GM23248 (cell line): ENCODE data around the gene FZD10. TPM values are rescaled to one million over a fixed set of nuclear protein-coding genes. Genes with fewer than 3 reads are reported as not detected.

ENCODE experiments used
- DNase-seq: peaks from one replicate; pipeline ENCODE4 v3.0.0-alpha.2; 2015
- H2AFZ ChIP-seq: fragments of 200-600 bp; sonication (generic); 2 replicates; pipeline ENCODE4 v1.6.1; 2016; ENCODE audit warnings: antibody characterized with exemption
- H3F3A ChIP-seq: fragments of 200-600 bp; sonication (generic); 2 replicates; pipeline ENCODE4 v1.6.1; 2016; ENCODE audit warnings: mild to moderate bottlenecking, antibody characterized with exemption, mixed run types; ENCODE audit not compliant: insufficient read depth
- H3K27ac ChIP-seq: fragments of 200-600 bp; sonication (generic); 2 replicates; pipeline ENCODE4 v1.5.1; 2016; ENCODE audit warnings: mild to moderate bottlenecking
- H3K27me3 ChIP-seq: fragments of 200-600 bp; sonication (generic); replicated peaks from 2 replicates; pipeline ENCODE4 v1.6.1; 2016; ENCODE audit warnings: mild to moderate bottlenecking; ENCODE audit not compliant: insufficient read depth
- H3K36me3 ChIP-seq: fragments of 200-600 bp; sonication (generic); 2 replicates; pipeline ENCODE4 v1.6.1; 2016; ENCODE audit warnings: low read depth, mild to moderate bottlenecking
- H3K4me1 ChIP-seq: fragments of 200-600 bp; sonication (generic); 2 replicates; pipeline ENCODE4 v1.6.1; 2016; ENCODE audit warnings: mild to moderate bottlenecking; ENCODE audit not compliant: insufficient read depth
- H3K4me2 ChIP-seq: fragments of 200-600 bp; sonication (generic); one replicate; pipeline ENCODE4 v1.6.1; 2016; ENCODE audit warnings: mild to moderate bottlenecking; ENCODE audit not compliant: unreplicated experiment
- H3K4me3 ChIP-seq: fragments of 200-600 bp; sonication (generic); 2 replicates; pipeline ENCODE4 v1.5.1; 2016; ENCODE audit warnings: mild to moderate bottlenecking
- H3K79me2 ChIP-seq: fragments of 200-600 bp; sonication (generic); 2 replicates; pipeline ENCODE4 v1.6.1; 2016; ENCODE audit warnings: mild to moderate bottlenecking; ENCODE audit not compliant: insufficient read depth
- H3K9ac ChIP-seq: fragments of 200-600 bp; sonication (generic); 2 replicates; pipeline ENCODE4 v1.6.1; 2016; ENCODE audit warnings: mild to moderate bottlenecking
- H3K9me2 ChIP-seq: fragments of 200-600 bp; sonication (generic); 2 replicates; pipeline ENCODE4 v1.6.1; 2016; ENCODE audit warnings: mixed run types, mild to moderate bottlenecking, moderate library complexity; ENCODE audit not compliant: insufficient read depth
- H3K9me3 ChIP-seq: fragments of 200-600 bp; sonication (generic); one replicate; pipeline ENCODE4 v1.6.1; 2017; ENCODE audit warnings: low read depth
- H4K20me1 ChIP-seq: fragments of 200-600 bp; sonication (generic); 2 replicates; pipeline ENCODE4 v1.6.0; 2016; ENCODE audit not compliant: insufficient read depth
- EZH2 ChIP-seq: fragments of 200-600 bp; sonication (generic); IDR thresholded peaks from 2 replicates; pipeline ENCODE4 v1.6.1; 2018; ENCODE audit warnings: antibody characterized with exemption, mild to moderate bottlenecking; ENCODE audit not compliant: insufficient read depth, poor library complexity, severe bottlenecking
- EZH2phosphoT487 ChIP-seq: fragments of 200-600 bp; sonication (generic); IDR thresholded peaks from 2 replicates; pipeline ENCODE4 v1.6.1; 2018; ENCODE audit warnings: antibody characterized with exemption, moderate library complexity, mild to moderate bottlenecking, low read depth; ENCODE audit not compliant: insufficient read depth
- WGBS, 2 experiments: methylation state at CpG; one replicate each; pipeline ENCODE4 v1.1.6; 2015 to 2017; ENCODE audit warnings: low lambda C conversion rate in 2 of 2, low coverage in 1 of 2; ENCODE audit errors: missing lambda C conversion rate in 2 of 2; 5-methylcytosine and 5-hydroxymethylcytosine counted together
- in situ Hi-C: fragments of 300-500 bp; cut with MboI; formaldehyde crosslinking; loops from 2 replicates; pipeline ENCODE4 v1.15.0; 2020
- polyA plus RNA-seq: library from polyadenylated mRNA; unstranded; fragments of >200 nt; fragmentation: Nextera tagmentation; extraction: Ambion mirVana; gene quantifications from 2 replicates; pipeline ENCODE4 v1.2.1, GENCODE V29; 2016
- total RNA-seq: library from RNA; depleted of rRNA; stranded (reverse); fragments of >200 nt; shearing (Covaris generic); gene quantifications from 2 replicates; pipeline ENCODE4 v1.2.3, GENCODE V29; 2014

Gene FZD10
- total and polyA plus RNA-seq, 2 experiments from 2014 or later: not detected

GRCh38 chr12:130117233-130117632 is 45.0 kb upstream of the FZD10 start:
- no peaks in the 10 kb centered on the region for H3F3A ChIP-seq
- no peak overlapping the region for H3K27ac ChIP-seq
- no peaks in the 10 kb centered on the region for H4K20me1 ChIP-seq
- WGBS, 2 experiments: 41 to 45% methylated on average over 7 of the region's 7 CpGs
- no peaks in the 10 kb centered on the region for H3K4me1 ChIP-seq
- no peak overlapping the region for H3K9ac ChIP-seq
- no peak for DNase-seq
- in situ Hi-C loops: no loop called here
- H3K36me3 ChIP-seq: no peaks in the 10 kb centered on the region
- no peaks in the 10 kb centered on the region for H3K79me2 ChIP-seq
- no peak overlapping the region for H2AFZ ChIP-seq
- no peak overlapping the region for H3K4me3 ChIP-seq
- H3K9me2 ChIP-seq: no peaks in the 10 kb centered on the region
- no peaks in the 10 kb centered on the region for H3K27me3 ChIP-seq
- H3K9me3 ChIP-seq: no peaks in the 10 kb centered on the region
- H3K4me2 ChIP-seq: no peak overlapping the region
- TF ChIP-seq EZH2: no peak
- no peak for TF ChIP-seq EZH2phosphoT487

GRCh38 chr12:130117701-130118100 is 44.6 kb upstream of the FZD10 start:
- Histone ChIP-seq H3K9me3 (no peaks in the 10 kb centered on the region), H3K4me3 (no peak overlapping the region), H3K36me3 (no peaks in the 10 kb centered on the region), H4K20me1 (no peaks in the 10 kb centered on the region), H3K79me2 (no peaks in the 10 kb centered on the region), H3K27ac (no peak overlapping the region), H3K9me2 (no peaks in the 10 kb centered on the region), H3K4me2 (no peak overlapping the region), H3K27me3 (no peaks in the 10 kb centered on the region), H3K9ac (no peak overlapping the region), H3F3A (no peaks in the 10 kb centered on the region), H3K4me1 (no peaks in the 10 kb centered on the region), H2AFZ (no peak overlapping the region)
- in situ Hi-C loops: no loop called here
- no peak for DNase-seq
- TF ChIP-seq EZH2phosphoT487 (no peak), EZH2 (no peak)
- WGBS, 2 experiments: 47 to 56% methylated on average over 5 of the region's 5 CpGs

DNA sequence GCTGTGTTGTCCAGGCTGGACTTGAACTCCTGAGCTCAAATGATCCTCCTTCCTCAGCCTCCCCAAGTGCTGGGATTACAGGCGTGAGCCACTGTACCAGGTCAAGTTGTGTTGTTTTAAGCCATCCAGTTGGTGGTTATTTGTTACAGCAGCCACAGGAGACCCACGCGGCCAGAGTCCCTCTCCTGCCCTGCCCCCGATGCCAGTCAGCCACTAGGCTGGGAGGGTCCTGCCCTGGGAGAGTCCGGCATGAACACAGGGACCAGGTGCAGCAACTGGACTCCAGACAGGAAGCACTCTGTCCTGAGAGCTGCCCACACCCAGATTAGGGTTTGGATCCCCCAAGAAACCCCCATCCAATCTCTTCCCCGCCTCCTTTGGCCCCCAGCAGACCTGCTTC is 44.1 kb upstream of the FZD10 start:
- no peak for DNase-seq
- Histone ChIP-seq H3K9me2 (no peaks in the 10 kb centered on the region), H3K36me3 (no peaks in the 10 kb centered on the region), H3K79me2 (no peaks in the 10 kb centered on the region), H3K27me3 (no peaks in the 10 kb centered on the region), H3K4me3 (no peak overlapping the region), H3K9me3 (no peaks in the 10 kb centered on the region), H3K9ac (no peak overlapping the region), H3F3A (no peaks in the 10 kb centered on the region), H4K20me1 (no peaks in the 10 kb centered on the region), H3K4me1 (no peaks in the 10 kb centered on the region), H3K27ac (no peak overlapping the region), H3K4me2 (no peak overlapping the region), H2AFZ (no peak overlapping the region)
- in situ Hi-C loops: no loop called here
- 70 to 71% methylated on average over 6 of the region's 6 CpGs for WGBS, 2 experiments
- TF ChIP-seq EZH2phosphoT487 (no peak), EZH2 (no peak)

DNA sequence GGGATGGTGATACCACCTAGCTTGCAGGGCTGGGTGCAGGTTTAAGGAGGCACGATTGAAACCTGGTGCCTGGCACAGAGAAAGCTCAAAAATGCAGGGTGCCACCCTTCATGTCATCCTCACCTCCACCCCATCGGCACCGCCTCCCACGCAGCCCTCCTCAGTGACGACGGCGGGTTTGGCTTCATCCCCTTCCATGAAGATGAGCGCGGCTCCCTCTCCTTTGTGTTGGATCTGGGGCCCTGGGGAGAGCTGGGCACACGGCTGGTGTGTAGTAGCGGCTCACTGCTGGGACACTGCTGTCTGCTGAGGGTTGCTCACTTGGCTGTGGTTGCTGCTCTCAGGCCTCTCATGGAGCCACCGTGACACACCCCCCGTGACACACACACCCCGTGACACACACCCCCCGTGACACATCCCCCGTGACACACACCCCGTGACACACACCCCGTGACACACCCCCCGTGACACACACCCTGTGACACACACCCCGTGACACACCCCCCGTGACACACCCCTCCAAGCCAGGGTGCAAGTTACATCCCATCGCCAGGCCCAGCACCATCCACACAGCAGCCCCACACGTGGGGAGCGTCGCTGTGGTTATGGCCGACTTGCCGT is 42.9 kb upstream of the FZD10 start:
- no peaks in the 10 kb centered on the region for H3K4me1 ChIP-seq
- H3K9me3 ChIP-seq: no peaks in the 10 kb centered on the region
- no peaks in the 10 kb centered on the region for H3K27me3 ChIP-seq
- TF ChIP-seq EZH2phosphoT487 (no peak), EZH2 (no peak)
- WGBS, 2 experiments: 86 to 92% methylated on average over 19 to 27 of the region's 27 CpGs
- H3K27ac ChIP-seq: no peak overlapping the region
- no peaks in the 10 kb centered on the region for H3K9me2 ChIP-seq
- H3F3A ChIP-seq: no peaks in the 10 kb centered on the region
- H3K79me2 ChIP-seq: no peaks in the 10 kb centered on the region
- DNase-seq: no peak
- in situ Hi-C loops: no loop called here
- H3K4me3 ChIP-seq: no peak overlapping the region
- H2AFZ ChIP-seq: no peak overlapping the region
- no peaks in the 10 kb centered on the region for H3K36me3 ChIP-seq
- no peak overlapping the region for H3K4me2 ChIP-seq
- no peak overlapping the region for H3K9ac ChIP-seq
- H4K20me1 ChIP-seq: no peaks in the 10 kb centered on the region
